Osteocyte (in vitro differentiated cells): ENCODE measurements around the gene TSKS. TPM values are rescaled to one million over a fixed set of nuclear protein-coding genes. Genes with fewer than 3 reads are reported as not detected.

Experiments used
- DNase-seq: peaks from one replicate; pipeline ENCODE4 v3.0.0; 2021; ENCODE audit warnings: mixed read lengths; ENCODE audit not compliant: unreplicated experiment; ENCODE audit errors: extremely low spot score
- H3K27ac Mint-ChIP-seq: one replicate; pipeline ENCODE4 v1.8.0; 2021; ENCODE audit warnings: mild to moderate bottlenecking, mixed read lengths; ENCODE audit not compliant: unreplicated experiment
- H3K27me3 Mint-ChIP-seq: one replicate; pipeline ENCODE4 v1.8.0; 2021; ENCODE audit warnings: mixed read lengths; ENCODE audit not compliant: unreplicated experiment
- H3K36me3 Mint-ChIP-seq: one replicate; pipeline ENCODE4 v1.8.0; 2021; ENCODE audit warnings: mixed read lengths; ENCODE audit not compliant: unreplicated experiment
- H3K4me1 Mint-ChIP-seq: one replicate; pipeline ENCODE4 v1.8.0; 2021; ENCODE audit warnings: mixed read lengths; ENCODE audit not compliant: unreplicated experiment
- H3K4me3 Mint-ChIP-seq: one replicate; pipeline ENCODE4 v1.8.0; 2021; ENCODE audit warnings: mild to moderate bottlenecking, moderate library complexity, mixed read lengths; ENCODE audit not compliant: unreplicated experiment
- H3K9me3 Mint-ChIP-seq: one replicate; pipeline ENCODE4 v1.8.0; 2021; ENCODE audit warnings: mixed read lengths; ENCODE audit not compliant: unreplicated experiment
- total RNA-seq: library from RNA; stranded (reverse); gene quantifications from 2 replicates; pipeline ENCODE4 v1.2.1, GENCODE V29; 2021
- TF ChIP-seq, protein P1 (sequence below): fragments of 200-600 bp; sonication (generic); IDR thresholded peaks from 2 replicates; pipeline ENCODE4 v1.5.0; 2021; ENCODE audit warnings: antibody characterized with exemption, mild to moderate bottlenecking, moderate library complexity

TSKS gene
- total RNA-seq, 1 donor from 2014 or later = not detected

DNA sequence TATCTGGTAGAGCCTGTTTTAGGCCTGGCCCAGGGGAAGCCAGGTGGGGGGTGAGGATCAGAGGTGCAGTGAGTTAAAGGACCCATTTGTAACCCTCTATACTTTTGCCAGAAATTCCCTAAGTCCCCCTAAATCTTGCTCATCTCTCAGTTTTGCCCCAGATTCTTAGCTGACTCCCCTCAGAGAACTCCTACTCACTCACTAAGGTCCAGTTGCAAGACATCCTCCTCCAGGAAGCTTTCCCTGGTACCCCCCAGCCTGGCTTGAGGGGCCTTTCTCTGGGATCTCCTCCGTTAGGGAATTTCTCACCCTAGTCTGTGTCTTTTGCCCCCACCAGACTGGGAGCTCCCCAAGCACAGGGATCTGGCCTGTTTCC lies 1.9 kb downstream of the TSKS start:
- Mint-ChIP-seq H3K4me1 (peaks cover 41% of the 10 kb centered on the region), H3K4me3 (no peak overlapping the region), H3K27me3 (no peaks in the 10 kb centered on the region), H3K9me3 (peaks cover 2% of the 10 kb centered on the region), H3K36me3 (no peaks in the 10 kb centered on the region), H3K27ac (peak overlapping the region; percentile 66)
- DNase-seq = no peak
- TF ChIP-seq, protein P1, sequence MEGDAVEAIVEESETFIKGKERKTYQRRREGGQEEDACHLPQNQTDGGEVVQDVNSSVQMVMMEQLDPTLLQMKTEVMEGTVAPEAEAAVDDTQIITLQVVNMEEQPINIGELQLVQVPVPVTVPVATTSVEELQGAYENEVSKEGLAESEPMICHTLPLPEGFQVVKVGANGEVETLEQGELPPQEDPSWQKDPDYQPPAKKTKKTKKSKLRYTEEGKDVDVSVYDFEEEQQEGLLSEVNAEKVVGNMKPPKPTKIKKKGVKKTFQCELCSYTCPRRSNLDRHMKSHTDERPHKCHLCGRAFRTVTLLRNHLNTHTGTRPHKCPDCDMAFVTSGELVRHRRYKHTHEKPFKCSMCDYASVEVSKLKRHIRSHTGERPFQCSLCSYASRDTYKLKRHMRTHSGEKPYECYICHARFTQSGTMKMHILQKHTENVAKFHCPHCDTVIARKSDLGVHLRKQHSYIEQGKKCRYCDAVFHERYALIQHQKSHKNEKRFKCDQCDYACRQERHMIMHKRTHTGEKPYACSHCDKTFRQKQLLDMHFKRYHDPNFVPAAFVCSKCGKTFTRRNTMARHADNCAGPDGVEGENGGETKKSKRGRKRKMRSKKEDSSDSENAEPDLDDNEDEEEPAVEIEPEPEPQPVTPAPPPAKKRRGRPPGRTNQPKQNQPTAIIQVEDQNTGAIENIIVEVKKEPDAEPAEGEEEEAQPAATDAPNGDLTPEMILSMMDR = no peak

DNA sequence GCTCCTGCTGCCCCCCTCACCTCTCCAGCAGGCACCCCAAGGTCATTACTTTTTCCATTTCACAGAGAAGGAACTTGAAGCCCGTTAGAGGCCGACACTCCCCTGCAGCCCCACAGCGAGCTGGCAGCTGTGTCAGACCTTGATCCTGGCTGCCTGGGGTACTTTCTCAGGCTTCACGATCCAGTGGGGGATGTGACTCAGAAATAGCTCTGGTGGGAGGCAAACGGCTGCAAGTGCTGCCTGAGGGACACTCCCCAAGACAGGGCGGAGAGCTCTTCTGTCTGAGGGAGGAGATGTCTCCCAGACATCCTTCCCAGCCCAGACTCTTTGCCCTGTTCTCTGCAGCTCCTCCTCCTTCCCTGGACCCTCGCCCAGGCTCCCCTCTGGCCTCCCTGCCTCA lies 4.8 kb downstream of the TSKS start:
- Mint-ChIP-seq H3K27ac (peak overlapping the region; percentile 88), H3K4me1 (peaks cover 29% of the 10 kb centered on the region), H3K4me3 (peak overlapping the region; percentile 36), H3K27me3 (no peaks in the 10 kb centered on the region), H3K9me3 (peaks cover 3% of the 10 kb centered on the region), H3K36me3 (no peaks in the 10 kb centered on the region)
- DNase-seq = no peak
- TF ChIP-seq, protein P1 = no peak

DNA sequence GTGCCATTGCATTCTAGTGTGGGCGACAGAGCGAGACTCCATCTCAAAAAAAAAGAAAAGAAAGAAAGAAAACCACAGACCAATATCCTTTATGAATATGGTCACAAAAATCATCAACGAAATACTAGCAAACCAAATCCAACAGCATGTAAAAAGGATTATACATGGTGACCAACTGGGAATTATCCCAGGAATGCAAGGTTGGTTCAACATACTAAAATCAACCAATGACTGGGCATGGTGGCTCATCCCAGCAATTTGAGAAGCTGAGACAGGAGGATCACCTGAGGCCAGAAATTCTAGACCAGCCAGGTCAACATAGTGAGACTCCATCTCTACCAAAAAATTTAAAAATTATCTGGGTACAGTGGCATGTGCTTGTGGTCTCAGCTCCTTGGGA lies 7.2 kb downstream of the TSKS start:
- Mint-ChIP-seq H3K4me3 (no peak overlapping the region), H3K27ac (peak overlapping the region; percentile 60), H3K9me3 (peaks cover 3% of the 10 kb centered on the region), H3K4me1 (peaks cover 27% of the 10 kb centered on the region), H3K27me3 (no peaks in the 10 kb centered on the region), H3K36me3 (no peaks in the 10 kb centered on the region)
- no peak for DNase-seq
- TF ChIP-seq, protein P1 = no peak

DNA sequence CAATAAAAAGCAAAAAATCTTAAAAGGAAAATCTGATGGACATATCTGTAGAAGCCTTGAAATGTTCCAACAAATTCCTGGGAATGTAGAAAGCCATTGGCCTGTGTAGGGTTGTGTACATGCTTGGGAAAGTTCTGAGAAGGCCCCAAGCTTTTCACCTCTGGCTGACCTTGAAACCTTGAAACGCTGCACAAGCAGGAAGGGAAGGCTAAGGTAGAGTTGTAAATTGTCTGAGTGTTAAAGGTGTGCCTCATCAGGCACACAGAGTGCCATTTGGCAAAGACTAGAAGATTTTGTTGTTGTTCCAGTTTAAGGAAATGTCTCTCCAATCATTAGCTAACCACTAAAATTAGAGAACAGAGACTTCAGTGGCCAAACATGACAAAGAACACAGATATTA lies 10.4 kb downstream of the TSKS start:
- TF ChIP-seq, protein P1 = no peak
- no peak overlapping the region for H3K4me3 Mint-ChIP-seq
- H3K27ac Mint-ChIP-seq = no peak overlapping the region
- DNase-seq = no peak
- no peaks in the 10 kb centered on the region for H3K27me3 Mint-ChIP-seq
- peaks cover 3% of the 10 kb centered on the region for H3K9me3 Mint-ChIP-seq
- no peaks in the 10 kb centered on the region for H3K36me3 Mint-ChIP-seq
- peaks cover 20% of the 10 kb centered on the region for H3K4me1 Mint-ChIP-seq

DNA sequence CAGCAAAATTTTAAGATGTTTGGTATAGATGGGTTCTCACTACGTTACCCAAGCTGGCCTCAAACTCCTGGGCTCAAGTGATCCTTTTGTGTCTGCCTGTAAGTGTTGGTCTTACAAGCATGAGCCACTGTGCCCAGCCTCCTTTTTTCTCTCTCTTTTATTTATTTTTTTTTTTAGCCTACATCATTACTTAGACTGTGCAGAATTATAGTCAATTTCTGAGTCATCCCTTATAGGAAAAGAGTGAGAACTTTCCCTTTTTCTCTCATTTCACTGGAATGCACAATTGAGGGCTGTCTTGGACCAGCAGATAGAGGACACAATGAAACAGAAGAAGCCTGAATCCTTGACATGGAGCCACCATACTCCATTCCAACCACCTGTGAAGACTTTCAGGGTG lies 13.3 kb downstream of the TSKS start:
- no peaks in the 10 kb centered on the region for H3K9me3 Mint-ChIP-seq
- no peaks in the 10 kb centered on the region for H3K27me3 Mint-ChIP-seq
- DNase-seq = no peak
- H3K27ac Mint-ChIP-seq = no peak overlapping the region
- TF ChIP-seq, protein P1 = no peak
- H3K36me3 Mint-ChIP-seq = no peaks in the 10 kb centered on the region
- peaks cover 10% of the 10 kb centered on the region for H3K4me1 Mint-ChIP-seq
- no peak overlapping the region for H3K4me3 Mint-ChIP-seq
